Measurements from ENCODE around the gene TGFA. TPM values are rescaled to one million over a fixed set of nuclear protein-coding genes. Genes with fewer than 3 reads are reported as not detected.

The TGFA gene
- total RNA-seq, 4 donors from 2014 or later, result 0.46 to 2.0 (median 1.3) TPM

DNA sequence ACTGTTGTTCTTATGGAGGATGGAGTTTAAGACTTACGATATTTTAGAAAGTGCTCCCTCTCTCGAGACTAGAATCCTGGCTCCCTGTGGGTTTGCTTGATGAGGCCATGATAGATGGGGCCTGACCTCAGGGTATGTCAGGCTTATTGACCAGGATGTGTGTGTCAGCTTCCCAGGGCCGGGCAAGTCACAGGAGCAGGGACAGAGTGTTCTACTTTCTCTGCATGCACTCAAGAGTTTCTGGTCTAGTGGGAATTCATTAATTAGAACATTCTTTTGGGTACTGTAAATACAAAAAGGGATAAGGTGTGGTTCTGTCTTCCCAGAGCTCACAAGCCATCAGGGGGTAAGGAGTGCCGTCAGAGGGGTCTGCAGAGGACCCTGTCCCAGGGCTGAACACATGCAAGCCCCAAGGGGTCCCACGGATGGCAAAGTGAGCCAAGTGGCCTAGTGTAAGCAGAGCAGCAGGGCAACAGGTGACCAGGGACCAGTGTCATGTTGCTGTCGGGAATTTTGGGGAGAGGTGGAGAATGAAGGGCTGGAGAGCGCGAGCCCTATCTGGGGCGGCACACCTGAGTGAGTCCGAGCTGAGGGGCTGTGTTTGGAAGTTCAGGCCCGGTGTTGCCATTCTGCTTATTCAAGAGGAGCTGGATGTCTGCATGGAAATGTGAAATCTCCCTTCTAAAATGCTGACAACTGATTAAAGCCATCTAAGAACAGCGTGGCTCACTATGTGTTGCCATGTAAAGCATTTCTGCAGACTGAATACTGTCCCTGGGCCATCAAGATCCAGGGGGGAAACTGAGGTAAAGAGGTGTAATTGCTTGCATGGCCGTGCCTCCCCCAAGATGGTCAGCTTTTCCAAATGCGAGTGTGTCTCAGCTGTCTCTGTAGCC is 91.4 kb downstream of the TGFA start:
- H3K27ac ChIP-seq (replicated peaks in 1 of 4), result no peak overlapping the region
- WGBS, result 77% methylated on average over 14 of the region's 14 CpGs
- H3K36me3 ChIP-seq, result no peaks in the 10 kb centered on the region
- TF ChIP-seq EP300 (IDR thresholded peaks at IDR 0.05) (no peak), POLR2A (IDR thresholded peaks at IDR 0.05; ENCODE audit: low read depth) (no peak), POLR2AphosphoS5 (IDR thresholded peaks at IDR 0.05) (no peak), CTCF (IDR thresholded peaks at IDR 0.05) (no peak)
- H3K9me3 ChIP-seq, result no peaks in the 10 kb centered on the region
- DNase-seq (ENCODE audit: extremely low spot score), result no peak
- intact Hi-C loops (cut with DNase I), result no loop called here
- H3K4me3 ChIP-seq, result no peak overlapping the region
- no peaks in the 10 kb centered on the region for H3K27me3 ChIP-seq
- no peaks in the 10 kb centered on the region for H3K4me1 ChIP-seq

DNA sequence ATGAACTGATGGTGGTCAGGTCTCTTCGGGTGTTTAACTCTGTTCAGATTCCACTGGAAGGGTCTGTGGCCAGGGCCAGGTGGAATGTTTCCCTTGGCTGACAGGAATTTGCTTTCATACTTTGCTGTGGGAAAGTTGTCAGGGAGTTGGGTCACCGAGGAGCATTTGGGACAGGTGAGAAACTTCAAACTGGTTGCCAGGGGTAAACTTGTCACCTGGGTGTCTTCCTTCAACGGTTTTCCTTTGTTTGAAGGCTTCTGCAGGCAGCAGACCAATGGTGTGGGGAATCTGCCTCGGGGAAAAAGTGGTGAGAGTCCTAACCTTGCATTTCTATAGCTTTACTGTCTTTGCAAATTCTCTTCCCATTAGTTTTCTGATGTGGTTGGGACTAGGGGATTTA is 92.2 kb downstream of the TGFA start:
- intact Hi-C loops (cut with DNase I), result no loop called here
- no peaks in the 10 kb centered on the region for H3K27me3 ChIP-seq
- TF ChIP-seq EP300 (IDR thresholded peaks at IDR 0.05) (no peak), CTCF (IDR thresholded peaks at IDR 0.05) (no peak), POLR2AphosphoS5 (IDR thresholded peaks at IDR 0.05) (no peak), POLR2A (IDR thresholded peaks at IDR 0.05; ENCODE audit: low read depth) (no peak)
- DNase-seq (ENCODE audit: extremely low spot score), result no peak
- no peaks in the 10 kb centered on the region for H3K36me3 ChIP-seq
- 34% methylated on average over 4 of the region's 4 CpGs for WGBS
- no peaks in the 10 kb centered on the region for H3K9me3 ChIP-seq
- no peaks in the 10 kb centered on the region for H3K4me1 ChIP-seq
- no peak overlapping the region for H3K4me3 ChIP-seq
- H3K27ac ChIP-seq (replicated peaks in 1 of 4), result no peak overlapping the region

- Histone ChIP-seq H3K27ac (replicated peaks in 1 of 4) (no peak overlapping the region), H3K4me3 (no peak overlapping the region), H3K36me3 (no peaks in the 10 kb centered on the region), H3K4me1 (no peaks in the 10 kb centered on the region), H3K9me3 (no peaks in the 10 kb centered on the region), H3K27me3 (no peaks in the 10 kb centered on the region)
- 82% methylated on average over 3 of the region's 3 CpGs for WGBS
- intact Hi-C loops (cut with DNase I), result no loop called here
- no peak for TF ChIP-seq CTCF (IDR thresholded peaks at IDR 0.05)
- TF ChIP-seq POLR2A (IDR thresholded peaks at IDR 0.05; ENCODE audit: low read depth), result no peak
- TF ChIP-seq POLR2AphosphoS5 (IDR thresholded peaks at IDR 0.05), result no peak
- TF ChIP-seq EP300 (IDR thresholded peaks at IDR 0.05), result no peak
- no peak for DNase-seq (ENCODE audit: extremely low spot score)
Measured at GRCh38 chr2:70460333-70460732, 93.3 kb downstream of the TGFA start.

- Histone ChIP-seq H3K9me3 (no peaks in the 10 kb centered on the region), H3K27me3 (no peaks in the 10 kb centered on the region), H3K27ac (replicated peaks in 1 of 4) (no peak overlapping the region), H3K4me3 (no peak overlapping the region), H3K4me1 (no peaks in the 10 kb centered on the region), H3K36me3 (no peaks in the 10 kb centered on the region)
- DNase-seq (ENCODE audit: extremely low spot score), result peak; percentile 72
- TF ChIP-seq EP300 (IDR thresholded peaks at IDR 0.05), result no peak
- TF ChIP-seq CTCF (IDR thresholded peaks at IDR 0.05), result no peak
- no peak for TF ChIP-seq POLR2A (IDR thresholded peaks at IDR 0.05; ENCODE audit: low read depth)
- TF ChIP-seq POLR2AphosphoS5 (IDR thresholded peaks at IDR 0.05), result no peak
- WGBS, result 88% methylated on average over 5 of the region's 5 CpGs
- intact Hi-C loops (cut with DNase I), result no loop called here
Measured at GRCh38 chr2:70458661-70459060, 95.0 kb downstream of the TGFA start.

All from esophagus muscularis mucosa (tissue), 4 donors.